HepG2 (cell line): ENCODE data around the gene KCTD5. TPM values are rescaled to one million over a fixed set of nuclear protein-coding genes. Genes with fewer than 3 reads are reported as not detected.

Experiments used
- ASH2L ChIP-seq: fragments of 300-600, 200-600 bp; sonication (generic); IDR thresholded peaks from 2 replicates; pipeline ENCODE4 v1.7.0; 2017; ENCODE audit warnings: low read depth, mild to moderate bottlenecking, moderate library complexity, mixed read lengths, low read length; ENCODE audit not compliant: insufficient read length
- IKZF1 ChIP-seq: fragments of 450-650 bp; IDR thresholded peaks from 2 replicates; pipeline ENCODE4 v1.7.1; 2016
- MXI1 ChIP-seq: IDR thresholded peaks from 3 replicates; pipeline ENCODE4 v1.6.1; 2012; ENCODE audit warnings: low read depth, low read length, inconsistent platforms, borderline replicate concordance
- MZF1 ChIP-seq: sonication (generic); formaldehyde crosslinking; IDR thresholded peaks from 2 replicates; pipeline ENCODE4 v1.8.1; 2023; ENCODE audit warnings: mild to moderate bottlenecking, missing genetic modification reagents, borderline replicate concordance
- NR2C2 ChIP-seq: sonication (generic); formaldehyde crosslinking; IDR thresholded peaks from 2 replicates; pipeline ENCODE4 v1.4.0; 2020; ENCODE audit warnings: missing genetic modification reagents, mild to moderate bottlenecking, moderate library complexity, borderline replicate concordance
- SAFB2 ChIP-seq: sonication (generic); formaldehyde crosslinking; IDR thresholded peaks from 2 replicates; pipeline ENCODE4 v1.5.1; 2020; ENCODE audit warnings: missing genetic modification reagents, low read depth, mild to moderate bottlenecking, borderline replicate concordance
- TCF7L2 ChIP-seq: IDR thresholded peaks from 2 replicates; pipeline ENCODE4 v1.6.1; 2011; ENCODE audit warnings: mild to moderate bottlenecking, low read depth, low read length, moderate library complexity
- TEAD2 ChIP-seq: sonication (generic); formaldehyde crosslinking; IDR thresholded peaks from 2 replicates; pipeline ENCODE4 v1.9.0; 2021; ENCODE audit warnings: missing genetic modification reagents
- ZNF296 ChIP-seq: sonication (generic); formaldehyde crosslinking; conservative IDR thresholded peaks from 2 replicates; pipeline ENCODE4 v1.5.0; 2020; ENCODE audit warnings: mild to moderate bottlenecking, missing genetic modification reagents
- ZNF44 ChIP-seq: sonication (generic); formaldehyde crosslinking; IDR thresholded peaks from 2 replicates; pipeline ENCODE4 v1.5.1; 2020; ENCODE audit warnings: mild to moderate bottlenecking, missing genetic modification reagents
- ZNF503 ChIP-seq: sonication (generic); formaldehyde crosslinking; IDR thresholded peaks from 2 replicates; pipeline ENCODE4 v1.4.0; 2020; ENCODE audit warnings: missing genetic modification reagents
- ZNF530 ChIP-seq: sonication (generic); formaldehyde crosslinking; IDR thresholded peaks from 2 replicates; pipeline ENCODE4 v1.5.0; 2020; ENCODE audit warnings: low read depth, mild to moderate bottlenecking, missing genetic modification reagents
- ZNF543 ChIP-seq: sonication (generic); formaldehyde crosslinking; IDR thresholded peaks from 2 replicates; pipeline ENCODE4 v1.4.0; 2020; ENCODE audit warnings: mild to moderate bottlenecking, missing genetic modification reagents
- ZNF646 ChIP-seq: sonication (generic); formaldehyde crosslinking; IDR thresholded peaks from 2 replicates; pipeline ENCODE4 v1.9.0; 2021; ENCODE audit warnings: mild to moderate bottlenecking, missing genetic modification reagents
- polyA plus RNA-seq, 8 experiments: library from polyadenylated mRNA; depleted of rRNA in 3 of 8; stranded (reverse) in 7 of 8; unstranded in 1 of 8; fragments of >200 nt; fragmentation: Illumina TruSeq in 4 of 8; extraction: Trizol in 4 of 8; gene quantifications; 2 replicates each; pipeline versions ENCODE4 v1.2.1 to v1.2.3, GENCODE V29; 2011 to 2016; ENCODE audit warnings: low read depth in 4 of 8, missing spikeins in 1 of 8, mixed read lengths in 1 of 8; ENCODE audit not compliant: insufficient read depth in 1 of 8
- total RNA-seq, 5 experiments: library from RNA; depleted of rRNA; stranded (reverse); fragments of >200 nt; fragmentation: Illumina TruSeq; extraction: Trizol; gene quantifications; 2 replicates each; pipeline ENCODE4 v1.2.3, GENCODE V29; 2016; ENCODE audit warnings: low read depth in 1 of 5
- TF ChIP-seq, protein P1 (sequence below): sonication (generic); formaldehyde crosslinking; IDR thresholded peaks from 2 replicates; pipeline ENCODE4 v1.5.0; 2020; ENCODE audit warnings: mild to moderate bottlenecking, missing genetic modification reagents, borderline replicate concordance

Gene KCTD5
- total and polyA plus RNA-seq, 2 of the 13 experiments (the other 11 are each of a cell fraction or from before 2014, with no cell fraction given) = 25.4 to 29.8 TPM

DNA sequence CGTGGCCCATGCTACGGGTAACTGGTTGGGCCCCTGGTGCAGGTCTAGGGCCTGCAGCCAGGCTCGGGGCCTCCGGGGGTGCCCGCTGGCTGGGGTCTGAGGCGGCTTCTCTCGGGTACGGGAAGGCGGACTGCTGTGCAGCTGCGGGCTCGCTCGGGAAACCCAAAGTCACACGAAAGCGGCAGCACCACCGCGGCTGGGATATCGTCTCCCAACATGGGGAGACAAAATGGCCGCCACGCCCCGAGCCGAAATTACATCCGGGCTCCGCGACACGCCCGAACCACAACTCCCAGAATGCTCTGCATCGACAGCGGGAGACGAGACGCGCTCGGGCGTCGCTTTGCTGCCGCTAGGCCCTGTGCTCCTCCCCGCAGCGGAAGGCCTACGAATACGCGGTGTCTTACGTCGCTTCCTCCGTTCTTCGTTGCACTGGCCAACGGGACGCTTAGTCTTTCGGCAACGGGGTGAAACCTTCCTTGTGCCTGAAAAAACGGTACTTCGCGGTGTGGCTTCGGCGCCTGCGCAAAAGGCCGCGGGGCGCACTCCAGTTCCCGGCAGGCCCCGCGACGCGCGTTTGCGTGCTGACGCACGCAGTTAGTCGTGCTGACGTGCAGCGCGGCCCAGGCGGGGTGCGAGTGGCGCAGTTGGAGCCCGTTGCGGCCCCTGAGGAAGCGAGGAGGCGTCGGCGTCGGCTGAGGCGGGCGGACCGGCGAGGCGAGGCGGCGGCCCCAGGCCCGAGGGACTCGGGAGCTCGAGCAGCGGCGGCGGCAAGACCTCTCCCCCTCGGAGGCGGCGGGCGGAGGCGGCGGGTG is 69.9 kb downstream of the KCTD5 start, which contains the start of gene SRRM2 (continued):
- TF ChIP-seq NR2C2 (CRISPR knock-in tag) (peak; percentile 95), IKZF1 (no peak), ZNF646 (no peak), MXI1 (peak; percentile 47; the same call in 1 of the 3 replicates), ASH2L (peak; percentile 83), SAFB2 (CRISPR knock-in tag) (no peak; the same call in none of the 2 replicates), ZNF530 (CRISPR knock-in tag) (no peak), TCF7L2 (no peak), ZNF543 (CRISPR knock-in tag) (peak; percentile 90), ZNF503 (CRISPR knock-in tag) (peak; percentile 86; the same call in 1 of the 2 replicates), ZNF296 (no peak), TEAD2 (CRISPR knock-in tag) (peak; percentile 31; the same call in 1 of the 2 replicates), ZNF44 (CRISPR knock-in tag) (peak; percentile 46; the same call in 1 of the 2 replicates), MZF1 (CRISPR knock-in tag) (no peak)
- TF ChIP-seq, protein P1, sequence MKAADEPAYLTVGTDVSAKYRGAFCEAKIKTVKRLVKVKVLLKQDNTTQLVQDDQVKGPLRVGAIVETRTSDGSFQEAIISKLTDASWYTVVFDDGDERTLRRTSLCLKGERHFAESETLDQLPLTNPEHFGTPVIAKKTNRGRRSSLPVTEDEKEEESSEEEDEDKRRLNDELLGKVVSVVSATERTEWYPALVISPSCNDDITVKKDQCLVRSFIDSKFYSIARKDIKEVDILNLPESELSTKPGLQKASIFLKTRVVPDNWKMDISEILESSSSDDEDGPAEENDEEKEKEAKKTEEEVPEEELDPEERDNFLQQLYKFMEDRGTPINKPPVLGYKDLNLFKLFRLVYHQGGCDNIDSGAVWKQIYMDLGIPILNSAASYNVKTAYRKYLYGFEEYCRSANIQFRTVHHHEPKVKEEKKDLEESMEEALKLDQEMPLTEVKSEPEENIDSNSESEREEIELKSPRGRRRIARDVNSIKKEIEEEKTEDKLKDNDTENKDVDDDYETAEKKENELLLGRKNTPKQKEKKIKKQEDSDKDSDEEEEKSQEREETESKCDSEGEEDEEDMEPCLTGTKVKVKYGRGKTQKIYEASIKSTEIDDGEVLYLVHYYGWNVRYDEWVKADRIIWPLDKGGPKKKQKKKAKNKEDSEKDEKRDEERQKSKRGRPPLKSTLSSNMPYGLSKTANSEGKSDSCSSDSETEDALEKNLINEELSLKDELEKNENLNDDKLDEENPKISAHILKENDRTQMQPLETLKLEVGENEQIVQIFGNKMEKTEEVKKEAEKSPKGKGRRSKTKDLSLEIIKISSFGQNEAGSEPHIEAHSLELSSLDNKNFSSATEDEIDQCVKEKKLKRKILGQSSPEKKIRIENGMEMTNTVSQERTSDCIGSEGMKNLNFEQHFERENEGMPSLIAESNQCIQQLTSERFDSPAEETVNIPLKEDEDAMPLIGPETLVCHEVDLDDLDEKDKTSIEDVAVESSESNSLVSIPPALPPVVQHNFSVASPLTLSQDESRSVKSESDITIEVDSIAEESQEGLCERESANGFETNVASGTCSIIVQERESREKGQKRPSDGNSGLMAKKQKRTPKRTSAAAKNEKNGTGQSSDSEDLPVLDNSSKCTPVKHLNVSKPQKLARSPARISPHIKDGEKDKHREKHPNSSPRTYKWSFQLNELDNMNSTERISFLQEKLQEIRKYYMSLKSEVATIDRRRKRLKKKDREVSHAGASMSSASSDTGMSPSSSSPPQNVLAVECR = peak; percentile 75
